ENCODE measurements around the gene FCHSD1.

FCHSD1 gene

DNA sequence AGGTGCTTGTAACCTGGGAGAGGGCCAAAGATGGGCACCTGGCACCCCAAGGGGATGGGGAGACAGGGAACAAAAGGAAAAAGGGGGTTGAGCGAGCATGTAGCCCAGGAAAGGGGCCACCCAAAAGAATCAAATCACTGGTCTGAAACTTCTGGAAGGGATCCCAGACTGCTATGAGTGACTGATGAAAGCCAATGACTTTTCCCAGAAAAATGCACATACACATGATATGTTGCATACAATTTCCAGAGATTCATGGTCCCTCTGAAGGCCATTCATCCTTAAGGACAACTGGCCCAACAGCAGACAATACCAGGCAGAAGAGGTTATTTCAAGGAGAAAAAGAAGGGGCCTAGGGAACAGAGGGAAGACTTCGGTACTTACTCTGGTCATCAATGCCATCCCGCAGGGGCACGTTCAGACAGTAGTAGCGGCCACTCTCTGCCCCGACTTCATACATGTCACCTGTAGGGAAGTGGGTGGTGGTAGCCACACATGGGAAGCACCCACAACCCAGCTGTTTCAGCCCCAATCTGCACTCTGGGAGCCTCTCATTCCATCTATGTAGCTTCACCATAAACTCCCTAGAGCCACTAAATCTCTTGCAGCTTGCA is 22.9 kb downstream of the FCHSD1 start:
- TF ChIP-seq ZBTB7A (IDR thresholded peaks at IDR 0.05; ENCODE audit: low read depth) (no peak), EGR1 (IDR thresholded peaks at IDR 0.05) (no peak), RAD21 (IDR thresholded peaks at IDR 0.05; ENCODE audit: low read depth) (no peak), TCF12 (IDR thresholded peaks at IDR 0.05; ENCODE audit: low read depth) (no peak), YY1 (IDR thresholded peaks at IDR 0.05; ENCODE audit: low read depth) (no peak), REST (IDR thresholded peaks at IDR 0.05; ENCODE audit: low read depth) (no peak), TAF1 (IDR thresholded peaks at IDR 0.05; ENCODE audit: low read depth) (no peak), FOXM1 (IDR thresholded peaks at IDR 0.05; ENCODE audit: borderline replicate concordance, low read depth) (no peak), NFIC (IDR thresholded peaks at IDR 0.05) (no peak), CEBPB (IDR thresholded peaks at IDR 0.05) (no peak), CREB1 (IDR thresholded peaks at IDR 0.05; ENCODE audit: low read depth) (no peak), TEAD4 (IDR thresholded peaks at IDR 0.05) (no peak), EP300 (IDR thresholded peaks at IDR 0.05; ENCODE audit: borderline replicate concordance) (no peak)
- TF ChIP-seq, protein P1, sequence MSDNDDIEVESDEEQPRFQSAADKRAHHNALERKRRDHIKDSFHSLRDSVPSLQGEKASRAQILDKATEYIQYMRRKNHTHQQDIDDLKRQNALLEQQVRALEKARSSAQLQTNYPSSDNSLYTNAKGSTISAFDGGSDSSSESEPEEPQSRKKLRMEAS (IDR thresholded peaks at IDR 0.05): no peak
- TF ChIP-seq, protein P2, sequence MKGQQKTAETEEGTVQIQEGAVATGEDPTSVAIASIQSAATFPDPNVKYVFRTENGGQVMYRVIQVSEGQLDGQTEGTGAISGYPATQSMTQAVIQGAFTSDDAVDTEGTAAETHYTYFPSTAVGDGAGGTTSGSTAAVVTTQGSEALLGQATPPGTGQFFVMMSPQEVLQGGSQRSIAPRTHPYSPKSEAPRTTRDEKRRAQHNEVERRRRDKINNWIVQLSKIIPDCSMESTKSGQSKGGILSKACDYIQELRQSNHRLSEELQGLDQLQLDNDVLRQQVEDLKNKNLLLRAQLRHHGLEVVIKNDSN (IDR thresholded peaks at IDR 0.05): no peak

- TF ChIP-seq TAF1 (IDR thresholded peaks at IDR 0.05; ENCODE audit: low read depth) (no peak), ZBTB7A (IDR thresholded peaks at IDR 0.05; ENCODE audit: low read depth) (no peak), EGR1 (IDR thresholded peaks at IDR 0.05) (no peak), TCF12 (IDR thresholded peaks at IDR 0.05; ENCODE audit: low read depth) (no peak), REST (IDR thresholded peaks at IDR 0.05; ENCODE audit: low read depth) (no peak), NFIC (IDR thresholded peaks at IDR 0.05) (no peak)
- TF ChIP-seq, protein P1 (IDR thresholded peaks at IDR 0.05): no peak
- TF ChIP-seq, protein P2 (IDR thresholded peaks at IDR 0.05): no peak
Measured at GRCh38 chr5:141623611-141624010, 27.6 kb downstream of the FCHSD1 start.

DNA sequence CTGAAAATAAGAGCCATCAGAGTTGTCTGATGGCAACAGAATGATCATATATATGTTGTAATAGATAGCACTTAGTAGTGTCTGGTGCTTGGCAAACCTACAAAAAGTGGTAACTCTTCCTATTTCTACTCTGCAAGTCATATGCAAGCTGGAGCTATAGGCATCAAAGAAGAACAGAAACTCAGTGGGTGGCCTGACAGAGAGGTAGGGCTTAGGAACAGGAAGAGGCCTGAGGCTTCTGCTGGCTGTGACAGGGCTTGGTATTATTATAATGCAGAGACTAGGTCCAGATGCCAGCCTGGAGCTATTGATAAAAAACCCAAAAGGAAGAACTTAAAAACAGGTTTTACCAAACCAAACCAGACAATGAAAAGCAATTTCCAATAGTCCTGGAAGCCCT is 28.0 kb downstream of the FCHSD1 start:
- TF ChIP-seq CEBPB (IDR thresholded peaks at IDR 0.05): no peak
- TF ChIP-seq FOXM1 (IDR thresholded peaks at IDR 0.05; ENCODE audit: borderline replicate concordance, low read depth): no peak
- TF ChIP-seq TAF1 (IDR thresholded peaks at IDR 0.05; ENCODE audit: low read depth): no peak
- no peak for TF ChIP-seq RAD21 (IDR thresholded peaks at IDR 0.05; ENCODE audit: low read depth)
- no peak for TF ChIP-seq TEAD4 (IDR thresholded peaks at IDR 0.05)
- no peak for TF ChIP-seq EGR1 (IDR thresholded peaks at IDR 0.05)
- TF ChIP-seq, protein P2 (IDR thresholded peaks at IDR 0.05): no peak
- no peak for TF ChIP-seq REST (IDR thresholded peaks at IDR 0.05; ENCODE audit: low read depth)
- TF ChIP-seq EP300 (IDR thresholded peaks at IDR 0.05; ENCODE audit: borderline replicate concordance): no peak
- TF ChIP-seq TCF12 (IDR thresholded peaks at IDR 0.05; ENCODE audit: low read depth): no peak
- no peak for TF ChIP-seq YY1 (IDR thresholded peaks at IDR 0.05; ENCODE audit: low read depth)
- TF ChIP-seq, protein P1 (IDR thresholded peaks at IDR 0.05): no peak
- TF ChIP-seq ZBTB7A (IDR thresholded peaks at IDR 0.05; ENCODE audit: low read depth): no peak
- TF ChIP-seq CREB1 (IDR thresholded peaks at IDR 0.05; ENCODE audit: low read depth): no peak
- TF ChIP-seq NFIC (IDR thresholded peaks at IDR 0.05): no peak

Measured in Ishikawa (cell line).